SKM-1 (cell line): ENCODE data around the gene NFKBIZ.
"Not testable (repeated sequence)": the region's sequence is repeated elsewhere in the genome, so short reads cannot be mapped to it uniquely, and the experiment has no call there.

Experiments
- DNase-seq: peaks from one replicate; lab custom pipeline; 2025; ENCODE audit not compliant: unreplicated experiment; lab: John Stamatoyannopoulos, UW

Gene NFKBIZ

GRCh38 chr3:101850246-101851051, 1.1 kb downstream of the NFKBIZ start:
- peak; percentile 22 for DNase-seq

GRCh38 chr3:101851072-101851770, 1.9 kb downstream of the NFKBIZ start:
- DNase-seq: no peak

- no peak for DNase-seq
These were observed 2.8 kb downstream of the NFKBIZ start for GRCh38 chr3:101851850-101852714.

- DNase-seq: no peak
These were observed 3.9 kb downstream of the NFKBIZ start for GRCh38 chr3:101852983-101853840.

GRCh38 chr3:101853982-101854381, 4.7 kb downstream of the NFKBIZ start:
- DNase-seq: no peak

GRCh38 chr3:101854608-101855304, 5.4 kb downstream of the NFKBIZ start:
- no peak for DNase-seq

GRCh38 chr3:101857301-101857741, 8.0 kb downstream of the NFKBIZ start:
- DNase-seq: no peak

- no peak for DNase-seq
These were observed 9.2 kb downstream of the NFKBIZ start for GRCh38 chr3:101858464-101859030.

GRCh38 chr3:101859882-101860448, 10.7 kb downstream of the NFKBIZ start:
- no peak for DNase-seq

- DNase-seq: no peak
These were observed 12.0 kb downstream of the NFKBIZ start for GRCh38 chr3:101861212-101861788.

GRCh38 chr3:101861789-101862415, 12.6 kb downstream of the NFKBIZ start:
- no peak for DNase-seq

GRCh38 chr3:101862416-101863165, 13.3 kb downstream of the NFKBIZ start:
- DNase-seq: no peak

- not testable (repeated sequence) for DNase-seq
These were observed 15.6 kb downstream of the NFKBIZ start for GRCh38 chr3:101864926-101865325.

- DNase-seq: no peak
These were observed 16.6 kb downstream of the NFKBIZ start for GRCh38 chr3:101865751-101866509.

- DNase-seq: no peak
These were observed 18.2 kb downstream of the NFKBIZ start for GRCh38 chr3:101867511-101867910.

GRCh38 chr3:101867996-101868395, 18.7 kb downstream of the NFKBIZ start:
- DNase-seq: no peak
